ENCODE data around the gene CLCN1. TPM values are rescaled to one million over a fixed set of nuclear protein-coding genes. Genes with fewer than 3 reads are reported as not detected.

Gene CLCN1
- total and polyA plus RNA-seq, 2 of the 4 experiments (the other 2 are of a cell fraction): not detected

- intact Hi-C loops (cut with micrococcal nuclease): no loop called here
- H3K36me3 ChIP-seq (ENCODE audit: control insufficient read depth, insufficient read depth, low read length): peaks cover 4% of the 10 kb centered on the region; the same call in 1 of the 2 replicates
- TF ChIP-seq RAD21 (IDR thresholded peaks at IDR 0.05; ENCODE audit: low read length): no peak
- TF ChIP-seq ELK1 (IDR thresholded peaks at IDR 0.05; ENCODE audit: borderline replicate concordance, low read depth, low read length): no peak
- no peak for TF ChIP-seq NFE2L2 (IDR thresholded peaks at IDR 0.05; ENCODE audit: low read depth, low read length)
- TF ChIP-seq USF2 (IDR thresholded peaks at IDR 0.05; ENCODE audit: low read depth, low read length): no peak
- TF ChIP-seq CEBPB (IDR thresholded peaks at IDR 0.05; ENCODE audit: low read depth, low read length): no peak
- TF ChIP-seq CTCF (conservative IDR thresholded peaks at IDR 0.05; ENCODE audit: low read depth, low read length): no peak
- TF ChIP-seq MXI1 (IDR thresholded peaks at IDR 0.05; ENCODE audit: borderline replicate concordance, low read depth, low read length): no peak
- ChIA-PET POLR2A (ENCODE audit: unreplicated experiment) (interaction anchor here (1.5 kb wide), 1 partner anchor 14 kb away, joined by 4 read pairs; no protein-coding TSS in a partner anchor), CTCF (interaction anchor here (1.0 kb wide), 1 partner anchor 158 kb away, joined by 3 read pairs; no protein-coding TSS in a partner anchor)
- DNase-seq (no peak), ATAC-seq (ENCODE audit: low read depth) (no peak)
- peaks cover 10% of the 10 kb centered on the region for H3K27me3 ChIP-seq (ENCODE audit: control insufficient read depth, insufficient read depth, low read length)
- 93% methylated on average over 5 of the region's 16 CpGs; no CpG with 5 or more reads in 1 of the 2 experiments for WGBS, 2 experiments (ENCODE audit: extremely low coverage in 2 of 2, insufficient read length in 1 of 2)
- H3K9me3 ChIP-seq (ENCODE audit: control insufficient read depth, insufficient read depth, low read length): no peaks in the 10 kb centered on the region
- peaks cover 13% of the 10 kb centered on the region for H4K20me1 ChIP-seq (ENCODE audit: insufficient read depth, low read length)
- H3K56ac ChIP-seq (ENCODE audit: extremely low read depth, insufficient read depth, low read length): no peak overlapping the region
- no peak overlapping the region for H4K5ac ChIP-seq (ENCODE audit: low read depth, low read length)
- H3K9me1 ChIP-seq (ENCODE audit: insufficient read depth, low read length): peaks cover 14% of the 10 kb centered on the region; the same call in 1 of the 2 replicates
- in situ Hi-C loops (cut with MboI; ENCODE audit: low sequenced_read_pairs): no loop called here
- no peak overlapping the region for H2AK9ac ChIP-seq (replicated peaks; ENCODE audit: low read depth, low read length, poor library complexity)
- no peak overlapping the region for H4K91ac ChIP-seq (ENCODE audit: insufficient read depth, low read depth, low read length)
- H4K8ac ChIP-seq (ENCODE audit: low read depth in 2 of 2, low read length in 2 of 2): no peak overlapping the region
- no peak overlapping the region for H3K23ac ChIP-seq (ENCODE audit: low read depth, low read length)
- no peak overlapping the region for H3K14ac ChIP-seq (replicated peaks; ENCODE audit: low read depth, low read length)
- H2BK20ac ChIP-seq (ENCODE audit: low read depth, low read length): no peak overlapping the region
- no peak overlapping the region for H2AFZ ChIP-seq (replicated peaks; ENCODE audit: low read length, poor library complexity)
- H3K4me3 ChIP-seq (ENCODE audit: insufficient read depth, low read depth, low read length): no peak overlapping the region
- H2BK15ac ChIP-seq (ENCODE audit: low read depth, low read length): no peak overlapping the region
- no peak overlapping the region for H2BK5ac ChIP-seq (ENCODE audit: low read depth, low read length, poor library complexity, severe bottlenecking)
- no peak overlapping the region for H3K4ac ChIP-seq (ENCODE audit: low read depth, low read length)
- H3K4me2 ChIP-seq (ENCODE audit: low read depth, low read length): no peak overlapping the region
- 0 out of 2 replicates have a peak overlapping the region, but pooled peaks have one; percentile 16 for H2AK5ac ChIP-seq (ENCODE audit: low read depth, low read length)
- H3K4me1 ChIP-seq (ENCODE audit: control insufficient read depth, insufficient read depth, low read length): peaks cover 10% of the 10 kb centered on the region; the same call in 1 of the 2 replicates
- H3K27ac ChIP-seq (ENCODE audit: insufficient read depth, low read length): no peak overlapping the region
- BruUV-seq (replicated peaks): no TSS peak
- peaks cover 0 to 5% of the 10 kb centered on the region in 2 experiments; a peak in 2 of 4 replicates for H3K79me1 ChIP-seq (ENCODE audit: low read depth in 1 of 2, low read length in 2 of 2)
- H2BK120ac ChIP-seq (ENCODE audit: low read depth, low read length): no peak overlapping the region
- dilution Hi-C loops (cut with HindIII; ENCODE audit: low sequenced_read_pairs, unreplicated experiment): no loop called here
- no peak overlapping the region for H3K9ac ChIP-seq (ENCODE audit: low read depth, low read length)
- no peak overlapping the region for H3K18ac ChIP-seq (ENCODE audit: low read depth, low read length)
These were observed 82.0 kb downstream of the CLCN1 start for GRCh38 chr7:143397710-143398530.

Data from IMR-90 (cell line).